Lung (tissue), 12 donors: ENCODE measurements around the gene PEX16. TPM values are rescaled to one million over a fixed set of nuclear protein-coding genes. Genes with fewer than 3 reads are reported as not detected.

Source experiments
- ATAC-seq: fragments of 200-7000 bp; cut with Tn5 transposase; one replicate; pipeline ENCODE4 v1.9.1; 2020; ENCODE audit warnings: moderate number of reproducible peaks; ENCODE audit not compliant: insufficient read depth, low FRiP score
- DNase-seq, 3 donors: peaks; one replicate each; pipeline ENCODE4 v3.0.0-alpha.2; 2013 to 2017
- H3K27ac ChIP-seq, 2 donors: one replicate each; pipeline ENCODE4 v1.5.1; 2013; ENCODE audit warnings: mild to moderate bottlenecking in 2 of 2, moderate library complexity in 2 of 2, control low read depth in 1 of 2, inconsistent platforms in 1 of 2, low read depth in 1 of 2, low read length in 1 of 2
- H3K27me3 ChIP-seq, 3 donors: one replicate each; pipeline ENCODE4 v1.5.1; 2013; ENCODE audit warnings: low read length in 2 of 3; ENCODE audit not compliant: control insufficient read depth in 3 of 3, insufficient read depth in 3 of 3
- H3K36me3 ChIP-seq, 4 donors: one replicate each; pipeline ENCODE4 v1.5.1; 2013; ENCODE audit warnings: low read length in 4 of 4, mild to moderate bottlenecking in 1 of 4, moderate library complexity in 1 of 4; ENCODE audit not compliant: control insufficient read depth in 4 of 4, insufficient read depth in 4 of 4
- H3K4me1 ChIP-seq, 5 donors: one replicate each; pipeline ENCODE4 v1.5.1; 2013; ENCODE audit warnings: low read length in 5 of 5, mild to moderate bottlenecking in 2 of 5, moderate library complexity in 1 of 5; ENCODE audit not compliant: control insufficient read depth in 5 of 5, insufficient read depth in 5 of 5
- H3K4me3 ChIP-seq: one replicate; pipeline ENCODE4 v1.5.1; 2013; ENCODE audit warnings: mild to moderate bottlenecking, control low read depth, moderate library complexity
- H3K9ac ChIP-seq, 2 donors: one replicate each; pipeline ENCODE4 v1.5.1; 2013; ENCODE audit warnings: low read length in 2 of 2, control low read depth in 1 of 2; ENCODE audit not compliant: insufficient read depth in 1 of 2
- H3K9me3 ChIP-seq, 4 donors: one replicate each; pipeline ENCODE4 v1.5.1; 2013; ENCODE audit warnings: low read length in 3 of 4, mild to moderate bottlenecking in 1 of 4, moderate library complexity in 1 of 4; ENCODE audit not compliant: control insufficient read depth in 4 of 4, insufficient read depth in 3 of 4
- WGBS, 2 donors: extraction: QIAGEN DNeasy Blood & Tissue Kit; methylation state at CpG; one replicate each; pipeline ENCODE4 v1.1.7; 2013; 5-methylcytosine and 5-hydroxymethylcytosine counted together
- polyA plus RNA-seq, 2 donors: library from polyadenylated mRNA; stranded (reverse); fragments of 200-250 nt; gene quantifications; one replicate each; pipeline ENCODE4 v1.2.1, GENCODE V29; 2013
- total RNA-seq, 2 donors: library from RNA; depleted of rRNA in 1 of 2; stranded (reverse); fragments of >200 nt in 1 of 2; gene quantifications; one replicate each; pipeline ENCODE4 v1.2.1, GENCODE V29; 2014 to 2021
- TF ChIP-seq, protein P1 (sequence below): IDR thresholded peaks from 2 replicates; pipeline ENCODE4 v1.5.1; 2012; ENCODE audit warnings: mild to moderate bottlenecking; ENCODE audit errors: control extremely low read depth, extremely low read depth
- donor health status: control.
- donor health status: control.
- donor health status: Bipolar disorder and iron deficiency.
- donor health status: healthy.
- donor health status: DM: yes; HTN: yes; CAD: no.

Gene PEX16
- total and polyA plus RNA-seq, 4 donors = 14.2 to 38.2 (median 35.8) TPM

- Histone ChIP-seq H3K36me3 (peaks cover 37 to 69% (median 49%) of the 10 kb centered on the region in 4 donors), H3K9me3 (peaks cover 0 to 2% (median 0%) of the 10 kb centered on the region in 4 donors), H3K27ac (no peak overlapping the region), H3K9ac (no peak overlapping the region), H3K4me3 (no peak overlapping the region), H3K27me3 (no peaks in the 10 kb centered on the region), H3K4me1 (no peaks in the 10 kb centered on the region)
- 91 to 94% methylated on average over 4 of the region's 4 CpGs for WGBS, 2 donors
- no peak for DNase-seq
- no peak for ATAC-seq
- TF ChIP-seq, protein P1, sequence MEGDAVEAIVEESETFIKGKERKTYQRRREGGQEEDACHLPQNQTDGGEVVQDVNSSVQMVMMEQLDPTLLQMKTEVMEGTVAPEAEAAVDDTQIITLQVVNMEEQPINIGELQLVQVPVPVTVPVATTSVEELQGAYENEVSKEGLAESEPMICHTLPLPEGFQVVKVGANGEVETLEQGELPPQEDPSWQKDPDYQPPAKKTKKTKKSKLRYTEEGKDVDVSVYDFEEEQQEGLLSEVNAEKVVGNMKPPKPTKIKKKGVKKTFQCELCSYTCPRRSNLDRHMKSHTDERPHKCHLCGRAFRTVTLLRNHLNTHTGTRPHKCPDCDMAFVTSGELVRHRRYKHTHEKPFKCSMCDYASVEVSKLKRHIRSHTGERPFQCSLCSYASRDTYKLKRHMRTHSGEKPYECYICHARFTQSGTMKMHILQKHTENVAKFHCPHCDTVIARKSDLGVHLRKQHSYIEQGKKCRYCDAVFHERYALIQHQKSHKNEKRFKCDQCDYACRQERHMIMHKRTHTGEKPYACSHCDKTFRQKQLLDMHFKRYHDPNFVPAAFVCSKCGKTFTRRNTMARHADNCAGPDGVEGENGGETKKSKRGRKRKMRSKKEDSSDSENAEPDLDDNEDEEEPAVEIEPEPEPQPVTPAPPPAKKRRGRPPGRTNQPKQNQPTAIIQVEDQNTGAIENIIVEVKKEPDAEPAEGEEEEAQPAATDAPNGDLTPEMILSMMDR = no peak
Observed at GRCh38 chr11:45870706-45871105, 47.0 kb downstream of the PEX16 start.

DNA sequence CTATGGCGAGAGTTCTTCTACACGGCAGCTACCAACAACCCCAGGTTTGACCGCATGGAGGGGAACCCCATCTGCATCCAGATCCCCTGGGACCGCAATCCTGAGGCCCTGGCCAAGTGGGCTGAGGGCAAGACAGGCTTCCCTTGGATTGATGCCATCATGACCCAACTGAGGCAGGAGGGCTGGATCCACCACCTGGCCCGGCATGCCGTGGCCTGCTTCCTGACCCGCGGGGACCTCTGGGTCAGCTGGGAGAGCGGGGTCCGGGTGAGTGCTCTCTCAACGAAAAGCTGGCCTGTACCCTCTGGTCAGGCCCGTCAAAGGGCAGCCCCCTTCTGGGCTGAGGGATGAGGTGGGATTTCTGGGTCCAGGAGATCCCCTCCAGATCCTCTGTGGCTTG lies 48.1 kb downstream of the PEX16 start:
- H3K9me3 ChIP-seq = peaks cover 0 to 2% (median 0%) of the 10 kb centered on the region in 4 donors

DNA sequence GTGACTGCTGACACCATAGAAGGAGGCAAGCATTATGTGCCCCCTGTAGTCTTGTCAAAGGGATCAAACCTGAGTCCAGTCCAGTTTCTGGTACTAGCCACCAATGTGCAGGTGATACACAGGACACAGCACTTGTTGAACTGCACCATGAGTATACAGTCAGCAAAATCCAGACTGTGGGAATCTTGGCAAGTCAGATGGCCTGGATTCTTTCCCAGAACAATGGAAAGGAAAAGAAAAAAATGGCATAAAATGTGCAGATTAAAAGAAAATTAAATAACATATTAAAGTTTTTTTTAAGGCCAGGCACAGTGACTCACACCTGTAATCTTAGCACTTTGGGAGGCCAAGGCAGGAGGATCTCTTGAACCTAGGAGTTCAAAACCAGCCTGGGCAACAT lies 53.6 kb downstream of the PEX16 start:
- TF ChIP-seq, protein P1 = no peak
- Histone ChIP-seq H3K27ac (no peak overlapping the region), H3K4me3 (no peak overlapping the region), H3K36me3 (peaks cover 23 to 58% (median 30%) of the 10 kb centered on the region in 4 donors), H3K9me3 (no peaks in the 10 kb centered on the region), H3K4me1 (peaks cover 8 to 15% (median 11%) of the 10 kb centered on the region in 5 donors), H3K9ac (no peak overlapping the region), H3K27me3 (no peaks in the 10 kb centered on the region)
- DNase-seq (no peak), ATAC-seq (no peak)

More for the DNA sequence above, 48.1 kb downstream of the PEX16 start:
- ATAC-seq (no peak), DNase-seq (no peak)
- H3K4me3 ChIP-seq = no peak overlapping the region
- 91 to 99% methylated on average over 12 of the region's 12 CpGs for WGBS, 2 donors
- no peak overlapping the region for H3K27ac ChIP-seq
- no peaks in the 10 kb centered on the region for H3K27me3 ChIP-seq
- H3K9ac ChIP-seq = no peak overlapping the region
- TF ChIP-seq, protein P1 = no peak
- peaks cover 0 to 2% (median 0%) of the 10 kb centered on the region in 5 donors for H3K4me1 ChIP-seq
- peaks cover 33 to 69% (median 44%) of the 10 kb centered on the region in 4 donors for H3K36me3 ChIP-seq
